ENCODE data around the gene NRXN3. TPM values are rescaled to one million over a fixed set of nuclear protein-coding genes. Genes with fewer than 3 reads are reported as not detected.

The NRXN3 gene
- total RNA-seq, 1 donor from 2014 or later = not detected

- intact Hi-C loops (cut with micrococcal nuclease) = no loop called here
These were observed 1326.5 kb downstream of the NRXN3 start for GRCh38 chr14:79496701-79497100.

- intact Hi-C loops (cut with micrococcal nuclease) = no loop called here
These were observed 1330.3 kb downstream of the NRXN3 start for GRCh38 chr14:79500489-79500888.

GRCh38 chr14:79502136-79502750, 1332.1 kb downstream of the NRXN3 start:
- intact Hi-C loops (cut with micrococcal nuclease) = no loop called here

- intact Hi-C loops (cut with micrococcal nuclease) = no loop called here
These were observed 1332.6 kb downstream of the NRXN3 start for GRCh38 chr14:79502751-79503148.

- intact Hi-C loops (cut with micrococcal nuclease) = no loop called here
These were observed 1340.5 kb downstream of the NRXN3 start for GRCh38 chr14:79510659-79511058.

GRCh38 chr14:79511146-79511545, 1341.0 kb downstream of the NRXN3 start:
- intact Hi-C loops (cut with micrococcal nuclease) = no loop called here

- intact Hi-C loops (cut with micrococcal nuclease) = no loop called here
These were observed 1343.3 kb downstream of the NRXN3 start for GRCh38 chr14:79513446-79513845.

GRCh38 chr14:79514700-79515099, 1344.5 kb downstream of the NRXN3 start:
- intact Hi-C loops (cut with micrococcal nuclease) = no loop called here

- intact Hi-C loops (cut with micrococcal nuclease) = no loop called here
These were observed 1345.0 kb downstream of the NRXN3 start for GRCh38 chr14:79515158-79515557.

GRCh38 chr14:79516009-79516408, 1345.8 kb downstream of the NRXN3 start:
- intact Hi-C loops (cut with micrococcal nuclease) = no loop called here

- intact Hi-C loops (cut with micrococcal nuclease) = no loop called here
These were observed 1355.2 kb downstream of the NRXN3 start for GRCh38 chr14:79525416-79525815.

GRCh38 chr14:79528828-79529416, 1358.7 kb downstream of the NRXN3 start:
- intact Hi-C loops (cut with micrococcal nuclease) = no loop called here

- intact Hi-C loops (cut with micrococcal nuclease) = no loop called here
These were observed 1360.4 kb downstream of the NRXN3 start for GRCh38 chr14:79530555-79530954.

- intact Hi-C loops (cut with micrococcal nuclease) = no loop called here
These were observed 1364.7 kb downstream of the NRXN3 start for GRCh38 chr14:79534703-79535353.

GRCh38 chr14:79540394-79540793, 1370.2 kb downstream of the NRXN3 start:
- intact Hi-C loops (cut with micrococcal nuclease) = no loop called here

- intact Hi-C loops (cut with micrococcal nuclease) = no loop called here
These were observed 1371.9 kb downstream of the NRXN3 start for GRCh38 chr14:79542121-79542520.

- intact Hi-C loops (cut with micrococcal nuclease) = no loop called here
These were observed 1373.2 kb downstream of the NRXN3 start for GRCh38 chr14:79543348-79543747.

- intact Hi-C loops (cut with micrococcal nuclease) = no loop called here
These were observed 1374.0 kb downstream of the NRXN3 start for GRCh38 chr14:79543967-79544697.

GRCh38 chr14:79544698-79545070, 1374.5 kb downstream of the NRXN3 start:
- intact Hi-C loops (cut with micrococcal nuclease) = no loop called here

GRCh38 chr14:79548836-79549235, 1378.7 kb downstream of the NRXN3 start:
- intact Hi-C loops (cut with micrococcal nuclease) = no loop called here

- intact Hi-C loops (cut with micrococcal nuclease) = no loop called here
These were observed 1379.3 kb downstream of the NRXN3 start for GRCh38 chr14:79549515-79549914.

GRCh38 chr14:79551523-79551922, 1381.3 kb downstream of the NRXN3 start:
- intact Hi-C loops (cut with micrococcal nuclease) = no loop called here

All from T-helper 1 cell treated with Interleukin-12 subunit alpha and Interleukin-12 subunit beta and Interleukin-4 antibody, amounts not matched to agents 30 ng/mL and 1 ng/mL, for 36 hours (primary cell).